Mesenchymal stem cell (in vitro differentiated cells and primary cell): ENCODE data around the gene ETV1.
A peak's percentile ranks its signal among the peaks of the same experiment; 100 is the strongest.
"Not testable (repeated sequence)": the region's sequence is repeated elsewhere in the genome, so short reads cannot be mapped to it uniquely, and the experiment has no call there.

Source experiments
- DNase-seq: peaks from one replicate; pipeline ENCODE4 v3.0.0-alpha.2; 2013
- H2AFZ ChIP-seq: one replicate; pipeline ENCODE4 v1.6.1; 2013; ENCODE audit warnings: low read depth, mild to moderate bottlenecking, control low read depth, inconsistent platforms, low read length, moderate library complexity
- H2AK5ac ChIP-seq: 2 replicates; pipeline ENCODE4 v1.6.1; 2013; ENCODE audit warnings: low read length, moderate library complexity, mild to moderate bottlenecking, inconsistent platforms; ENCODE audit not compliant: severe bottlenecking
- H2BK120ac ChIP-seq: one replicate; pipeline ENCODE4 v1.6.1; 2013; ENCODE audit warnings: low read depth, mild to moderate bottlenecking, inconsistent platforms, low read length, moderate library complexity
- H2BK12ac ChIP-seq, 2 experiments: one replicate each; pipeline ENCODE4 v1.6.1; 2013; ENCODE audit warnings: inconsistent platforms in 2 of 2, low read length in 2 of 2, mild to moderate bottlenecking in 2 of 2, moderate library complexity in 2 of 2, control low read depth in 1 of 2
- H2BK15ac ChIP-seq: one replicate; pipeline ENCODE4 v1.6.1; 2013; ENCODE audit warnings: mild to moderate bottlenecking, low read depth, inconsistent platforms; ENCODE audit not compliant: poor library complexity, severe bottlenecking
- H2BK5ac ChIP-seq: 2 replicates; pipeline ENCODE4 v1.6.1; 2013; ENCODE audit warnings: low read depth, mild to moderate bottlenecking, low read length, control low read depth, inconsistent platforms; ENCODE audit not compliant: poor library complexity, severe bottlenecking
- H3K14ac ChIP-seq, 2 experiments: one replicate each; pipeline ENCODE4 v1.6.1; 2013; ENCODE audit warnings: inconsistent platforms in 2 of 2, low read length in 2 of 2, control low read depth in 1 of 2, mild to moderate bottlenecking in 1 of 2, moderate library complexity in 1 of 2
- H3K18ac ChIP-seq, 2 experiments: one replicate each; pipeline ENCODE4 v1.6.1; 2013; ENCODE audit warnings: inconsistent platforms in 2 of 2, low read length in 2 of 2, control low read depth in 1 of 2, low read depth in 1 of 2, mild to moderate bottlenecking in 1 of 2
- H3K23ac ChIP-seq, 2 experiments: one replicate each; pipeline ENCODE4 v1.6.1; 2013; ENCODE audit warnings: inconsistent platforms in 2 of 2, low read length in 2 of 2, mild to moderate bottlenecking in 2 of 2, moderate library complexity in 2 of 2, control low read depth in 1 of 2
- H3K27ac ChIP-seq: 2 replicates; pipeline ENCODE4 v1.5.1; 2013; ENCODE audit warnings: mild to moderate bottlenecking, moderate library complexity, low read length, control low read depth, inconsistent platforms; ENCODE audit not compliant: poor library complexity, severe bottlenecking
- H3K27me3 ChIP-seq, 2 experiments: 2 replicates each; pipeline versions ENCODE4 v1.6.1 to v1.7.0; 2013; ENCODE audit warnings: low read length in 2 of 2, mild to moderate bottlenecking in 2 of 2, moderate library complexity in 2 of 2, control low read depth in 1 of 2, inconsistent platforms in 1 of 2; ENCODE audit not compliant: control insufficient read depth in 1 of 2, insufficient read depth in 1 of 2
- H3K36me3 ChIP-seq, 2 experiments: 2 replicates each; pipeline versions ENCODE4 v1.6.1 to v1.7.0; 2013; ENCODE audit warnings: low read length in 2 of 2, control low read depth in 1 of 2, inconsistent platforms in 1 of 2, low read depth in 1 of 2, mild to moderate bottlenecking in 1 of 2; ENCODE audit not compliant: insufficient read depth in 2 of 2, control insufficient read depth in 1 of 2
- H3K4ac ChIP-seq, 2 experiments: one replicate each; pipeline ENCODE4 v1.6.1; 2013; ENCODE audit warnings: inconsistent platforms in 2 of 2, low read length in 2 of 2, mild to moderate bottlenecking in 2 of 2, moderate library complexity in 2 of 2, control low read depth in 1 of 2, low read depth in 1 of 2
- H3K4me1 ChIP-seq: 2 replicates; pipeline ENCODE4 v1.6.1; 2013; ENCODE audit warnings: low read depth, low read length, control low read depth; ENCODE audit not compliant: control insufficient read depth, insufficient read depth
- H3K4me2 ChIP-seq: 2 replicates; pipeline ENCODE4 v1.6.1; 2013; ENCODE audit warnings: low read length, mild to moderate bottlenecking, inconsistent platforms; ENCODE audit not compliant: poor library complexity, severe bottlenecking
- H3K4me3 ChIP-seq, 2 experiments: 2 replicates each; pipeline versions ENCODE4 v1.5.1 to v1.7.0; 2013; ENCODE audit warnings: low read length in 2 of 2, mild to moderate bottlenecking in 2 of 2, control low read depth in 1 of 2, low read depth in 1 of 2; ENCODE audit not compliant: insufficient read depth in 1 of 2
- H3K79me1 ChIP-seq: replicated peaks from 2 replicates; pipeline ENCODE4 v1.6.1; 2013; ENCODE audit warnings: mild to moderate bottlenecking, control low read depth, low read length, inconsistent platforms; ENCODE audit not compliant: poor library complexity, severe bottlenecking
- H3K9ac ChIP-seq: 2 replicates; pipeline ENCODE4 v1.7.0; 2013; ENCODE audit warnings: mild to moderate bottlenecking, low read length, moderate library complexity
- H3K9me3 ChIP-seq: 2 replicates; pipeline ENCODE4 v1.7.0; 2013; ENCODE audit warnings: mild to moderate bottlenecking, low read length; ENCODE audit not compliant: control insufficient read depth
- H4K8ac ChIP-seq: one replicate; pipeline ENCODE4 v1.6.1; 2013; ENCODE audit warnings: inconsistent platforms, mild to moderate bottlenecking, low read length, moderate library complexity
- H4K91ac ChIP-seq: one replicate; pipeline ENCODE4 v1.6.1; 2013; ENCODE audit warnings: mild to moderate bottlenecking, low read length, inconsistent platforms
- WGBS: methylation state at CpG from one replicate; pipeline ENCODE4 v1.1.7; 2013; ENCODE audit warnings: mixed read lengths; 5-methylcytosine and 5-hydroxymethylcytosine counted together

ETV1 gene

DNA sequence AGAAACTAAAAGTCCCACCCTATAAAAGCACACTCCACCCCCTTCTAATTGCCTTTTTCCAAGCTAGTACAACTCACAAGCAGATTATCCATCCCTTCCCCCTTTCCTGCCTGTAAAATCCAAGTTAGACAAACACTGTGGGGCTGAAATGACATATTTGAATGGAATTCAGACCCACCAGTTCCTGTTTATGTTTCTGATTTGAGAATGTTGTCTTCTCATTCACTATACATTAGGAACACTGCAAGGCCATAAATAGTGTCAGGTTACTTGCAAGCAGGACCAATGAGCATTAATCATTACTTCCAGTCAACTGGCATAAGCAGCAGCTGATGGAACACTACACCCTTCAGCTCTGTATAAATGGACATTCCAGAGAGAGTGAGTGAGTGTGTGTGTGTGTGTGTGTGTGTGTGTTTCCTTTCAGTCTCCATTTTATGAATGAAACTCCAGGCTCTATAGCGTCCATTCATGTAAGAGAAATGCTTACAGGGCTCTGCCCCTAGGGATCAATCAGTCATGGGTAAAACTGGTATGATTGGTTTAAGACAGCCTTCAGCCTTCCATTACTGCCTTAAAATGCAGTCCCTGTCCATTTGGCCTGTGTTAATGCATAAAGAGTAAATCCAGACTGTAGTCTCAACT, 69.3 kb downstream of the ETV1 start:
- Histone ChIP-seq H3K4me2 (no peak overlapping the region), H4K91ac (no peak overlapping the region), H3K27me3 (no peaks in the 10 kb centered on the region)

DNA sequence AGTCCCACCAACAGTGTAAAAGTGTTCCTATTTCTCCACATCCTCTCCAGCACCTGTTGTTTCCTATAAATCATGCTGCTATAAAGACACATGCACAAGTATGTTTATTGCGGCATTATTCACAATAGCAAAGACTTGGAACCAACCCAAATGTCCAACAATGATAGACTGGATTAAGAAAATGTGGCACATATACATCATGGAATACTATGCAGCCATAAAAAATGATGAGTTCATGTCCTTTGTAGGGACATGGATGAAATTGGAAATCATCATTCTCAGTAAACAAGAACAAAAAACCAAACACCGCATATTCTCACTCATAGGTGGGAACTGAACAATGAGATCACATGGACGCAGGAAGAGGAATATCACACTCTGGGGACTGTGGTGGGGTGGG, 71.1 kb downstream of the ETV1 start:
- H3K4me1 ChIP-seq, H2AFZ ChIP-seq, H3K27ac ChIP-seq, H3K36me3 ChIP-seq, H4K8ac ChIP-seq, H3K4me2 ChIP-seq, H3K4ac ChIP-seq, H2BK120ac ChIP-seq, H2BK15ac ChIP-seq, H3K4me3 ChIP-seq, H2BK5ac ChIP-seq, H3K14ac ChIP-seq, DNase-seq, H3K18ac ChIP-seq, H3K79me1 ChIP-seq, H3K27me3 ChIP-seq, H2BK12ac ChIP-seq, H3K23ac ChIP-seq, H3K9ac ChIP-seq, H2AK5ac ChIP-seq, H3K9me3 ChIP-seq, H4K91ac ChIP-seq: not testable (repeated sequence)
- WGBS = no CpG with 5 or more reads among the region's 3 CpGs

More for the DNA sequence above, 69.3 kb downstream of the ETV1 start:
- Histone ChIP-seq H4K8ac (peak overlapping the region; percentile 52), H3K79me1 (peaks cover 2% of the 10 kb centered on the region), H3K14ac (no peak overlapping the region), H3K4ac (peak overlapping the region in 1 of 2 experiments; percentile 75), H2BK120ac (no peak overlapping the region), H3K9ac (peak overlapping the region; percentile 89), H2AFZ (no peak overlapping the region), H3K9me3 (no peaks in the 10 kb centered on the region), H2BK15ac (no peak overlapping the region), H3K18ac (peak overlapping the region; percentile 56 to 62), H3K4me3 (peak overlapping the region in 1 of 2 experiments; percentile 20), H3K23ac (no peak overlapping the region), H3K27ac (peak overlapping the region; percentile 93), H3K4me1 (no peaks in the 10 kb centered on the region), H3K36me3 (peaks cover 0 to 8% of the 10 kb centered on the region in 2 experiments), H2BK12ac (peak overlapping the region; percentile 80 to 88), H2BK5ac (peak overlapping the region; percentile 81), H2AK5ac (no peak overlapping the region)
- WGBS = no CpG with 5 or more reads among the region's 1 CpG
- peak; percentile 100 for DNase-seq

DNA sequence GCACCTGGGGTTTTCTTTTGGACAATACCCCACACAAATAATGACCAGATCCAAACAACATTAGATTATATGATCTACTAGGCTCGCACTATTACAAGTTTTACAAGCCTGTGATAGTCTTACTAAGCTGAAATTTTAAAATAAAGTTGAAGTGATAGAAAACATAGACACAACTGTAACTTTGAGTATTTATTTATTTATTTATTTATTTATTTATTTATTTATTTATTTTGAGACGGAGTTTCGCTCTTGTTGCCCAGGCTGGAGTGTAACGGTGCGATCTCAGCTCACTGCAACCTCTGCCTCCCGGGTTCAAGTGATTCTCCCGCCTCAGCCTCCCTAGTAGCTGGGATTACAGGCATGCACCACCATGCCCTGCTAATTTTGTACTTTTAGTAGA, 72.4 kb downstream of the ETV1 start:
- not testable (repeated sequence) for H3K27ac ChIP-seq, H2BK15ac ChIP-seq, H4K91ac ChIP-seq, H3K18ac ChIP-seq, H2BK12ac ChIP-seq, H3K4me1 ChIP-seq, H2AFZ ChIP-seq, H3K36me3 ChIP-seq, H3K79me1 ChIP-seq, H2BK5ac ChIP-seq, H3K9me3 ChIP-seq, H3K23ac ChIP-seq, H3K4me2 ChIP-seq, H3K9ac ChIP-seq, H3K4me3 ChIP-seq, H3K14ac ChIP-seq, H4K8ac ChIP-seq, H3K27me3 ChIP-seq, H2AK5ac ChIP-seq, H3K4ac ChIP-seq, H2BK120ac ChIP-seq, DNase-seq
- WGBS = 88% methylated on average over 5 of the region's 7 CpGs

GRCh38 chr7:13915891-13916290, 73.6 kb downstream of the ETV1 start:
- no peak overlapping the region for H2BK12ac ChIP-seq
- H2BK120ac ChIP-seq = no peak overlapping the region
- no peaks in the 10 kb centered on the region for H3K9me3 ChIP-seq
- H4K8ac ChIP-seq = no peak overlapping the region
- no peak overlapping the region for H2BK15ac ChIP-seq
- H3K23ac ChIP-seq = no peak overlapping the region
- H3K14ac ChIP-seq = no peak overlapping the region
- peak; percentile 30 for DNase-seq
- H3K4me2 ChIP-seq = no peak overlapping the region
- no peak overlapping the region for H3K18ac ChIP-seq
- H3K9ac ChIP-seq = no peak overlapping the region
- H4K91ac ChIP-seq = no peak overlapping the region
- no peak overlapping the region for H3K4me3 ChIP-seq
- H3K4ac ChIP-seq = no peak overlapping the region
- H3K79me1 ChIP-seq = peaks cover 4% of the 10 kb centered on the region
- WGBS = 67% methylated on average over 1 of the region's 2 CpGs
- H3K36me3 ChIP-seq = peaks cover 0 to 12% of the 10 kb centered on the region in 2 experiments
- no peaks in the 10 kb centered on the region for H3K4me1 ChIP-seq
- H2BK5ac ChIP-seq = no peak overlapping the region
- H3K27me3 ChIP-seq = no peaks in the 10 kb centered on the region
- H2AK5ac ChIP-seq = no peak overlapping the region
- no peak overlapping the region for H2AFZ ChIP-seq
- H3K27ac ChIP-seq = no peak overlapping the region
